HepG2 (cell line): ENCODE results near the gene B4GALT7. TPM values are rescaled to one million over a fixed set of nuclear protein-coding genes. Genes with fewer than 3 reads are reported as not detected.

Experiments
- CC2D1A ChIP-seq: sonication (generic); formaldehyde crosslinking; IDR thresholded peaks from 2 replicates; pipeline ENCODE4 v1.8.1; 2023; ENCODE audit warnings: mild to moderate bottlenecking, missing genetic modification reagents
- FIP1L1 ChIP-seq: fragments of 200-400 bp; formaldehyde crosslinking; IDR thresholded peaks from 2 replicates; pipeline ENCODE4 v1.6.1; 2018; ENCODE audit warnings: low read depth, mild to moderate bottlenecking, low read length, moderate library complexity, borderline replicate concordance; ENCODE audit not compliant: insufficient read depth
- FOXP1 ChIP-seq, 2 experiments: fragments of 450-650 bp in 1 of 2; IDR thresholded peaks; 2 replicates each; pipeline ENCODE4 v1.6.1; 2017 to 2018; ENCODE audit warnings: antibody characterized with exemption in 1 of 2
- GABPB1 ChIP-seq: IDR thresholded peaks from 2 replicates; pipeline ENCODE4 v1.6.1; 2016; ENCODE audit warnings: mild to moderate bottlenecking, missing genetic modification reagents, moderate library complexity, missing compliant biosample characterization
- HIVEP1 ChIP-seq: sonication (generic); formaldehyde crosslinking; IDR thresholded peaks from 2 replicates; pipeline ENCODE4 v1.4.0; 2020; ENCODE audit warnings: mild to moderate bottlenecking, missing genetic modification reagents
- JUN ChIP-seq: sonication (generic); formaldehyde crosslinking; IDR thresholded peaks from 2 replicates; pipeline ENCODE4 v1.4.0; 2020; ENCODE audit warnings: mild to moderate bottlenecking, missing genetic modification reagents
- NCOA5 ChIP-seq: sonication (generic); formaldehyde crosslinking; IDR thresholded peaks from 2 replicates; pipeline ENCODE4 v1.4.0; 2020; ENCODE audit warnings: missing genetic modification reagents
- NONO ChIP-seq, 2 experiments: fragments of 450-650 bp in 1 of 2; sonication (generic) in 1 of 2; formaldehyde crosslinking in 1 of 2; IDR thresholded peaks in 1 of 2; conservative IDR thresholded peaks in 1 of 2; 2 replicates each; pipeline versions ENCODE4 v1.6.1 to v1.8.0; 2017 to 2022; ENCODE audit warnings: mild to moderate bottlenecking in 1 of 2, missing genetic modification reagents in 1 of 2, moderate library complexity in 1 of 2
- PAX8 ChIP-seq: sonication (generic); formaldehyde crosslinking; IDR thresholded peaks from 2 replicates; pipeline ENCODE4 v1.8.0; 2022; ENCODE audit warnings: mild to moderate bottlenecking, missing genetic modification reagents, borderline replicate concordance
- PCBP2 ChIP-seq: fragments of 200-400 bp; formaldehyde crosslinking; optimal IDR thresholded peaks from 2 replicates; pipeline ENCODE3; 2018; ENCODE audit warnings: low read length, low read depth; ENCODE audit not compliant: poor library complexity, severe bottlenecking
- SATB2 ChIP-seq: sonication (generic); formaldehyde crosslinking; IDR thresholded peaks from 2 replicates; pipeline ENCODE4 v1.5.0; 2020; ENCODE audit warnings: missing genetic modification reagents
- SRY ChIP-seq: sonication (generic); formaldehyde crosslinking; IDR thresholded peaks from 2 replicates; pipeline ENCODE4 v1.8.0; 2022; ENCODE audit warnings: mild to moderate bottlenecking, missing genetic modification reagents
- ZKSCAN1 ChIP-seq: fragments of 150-350 bp; IDR thresholded peaks from 2 replicates; pipeline ENCODE4 v1.6.1; 2014; ENCODE audit warnings: low read length
- ZNF101 ChIP-seq: sonication (generic); formaldehyde crosslinking; IDR thresholded peaks from 2 replicates; pipeline ENCODE4 v1.4.0; 2020; ENCODE audit warnings: mild to moderate bottlenecking, low read depth, missing genetic modification reagents, borderline replicate concordance
- ZNF354B ChIP-seq: sonication (generic); formaldehyde crosslinking; IDR thresholded peaks from 2 replicates; pipeline ENCODE4 v1.8.0; 2022; ENCODE audit warnings: mild to moderate bottlenecking, missing genetic modification reagents
- ZNF431 ChIP-seq: sonication (generic); formaldehyde crosslinking; IDR thresholded peaks from 2 replicates; pipeline ENCODE4 v1.9.0; 2022; ENCODE audit warnings: missing genetic modification reagents, low read depth, mild to moderate bottlenecking, borderline replicate concordance
- ZNF670 ChIP-seq: sonication (generic); formaldehyde crosslinking; IDR thresholded peaks from 2 replicates; pipeline ENCODE4 v1.8.0; 2022; ENCODE audit warnings: mild to moderate bottlenecking, missing genetic modification reagents, borderline replicate concordance
- ZNF747 ChIP-seq: sonication (generic); formaldehyde crosslinking; IDR thresholded peaks from 2 replicates; pipeline ENCODE4 v1.8.1; 2023; ENCODE audit warnings: missing genetic modification reagents, mild to moderate bottlenecking, borderline replicate concordance
- ZSCAN25 ChIP-seq: sonication (generic); formaldehyde crosslinking; IDR thresholded peaks from 2 replicates; pipeline ENCODE4 v1.8.0; 2022; ENCODE audit warnings: mild to moderate bottlenecking, missing genetic modification reagents
- polyA plus RNA-seq, 8 experiments: library from polyadenylated mRNA; depleted of rRNA in 3 of 8; stranded (reverse) in 7 of 8; unstranded in 1 of 8; fragments of >200 nt; fragmentation: Illumina TruSeq in 4 of 8; extraction: Trizol in 4 of 8; gene quantifications; 2 replicates each; pipeline versions ENCODE4 v1.2.1 to v1.2.3, GENCODE V29; 2011 to 2016; ENCODE audit warnings: low read depth in 4 of 8, missing spikeins in 1 of 8, mixed read lengths in 1 of 8; ENCODE audit not compliant: insufficient read depth in 1 of 8
- total RNA-seq, 5 experiments: library from RNA; depleted of rRNA; stranded (reverse); fragments of >200 nt; fragmentation: Illumina TruSeq; extraction: Trizol; gene quantifications; 2 replicates each; pipeline ENCODE4 v1.2.3, GENCODE V29; 2016; ENCODE audit warnings: low read depth in 1 of 5
- TF ChIP-seq, protein P1 (sequence below): sonication (generic); formaldehyde crosslinking; conservative IDR thresholded peaks from 2 replicates; pipeline ENCODE4 v1.5.0; 2020; ENCODE audit warnings: missing genetic modification reagents
- TF ChIP-seq, protein P2 (sequence below): sonication (generic); formaldehyde crosslinking; IDR thresholded peaks from 2 replicates; pipeline ENCODE4 v1.4.0; 2020; ENCODE audit warnings: missing genetic modification reagents
- TF ChIP-seq, protein P3 (sequence below): sonication (generic); formaldehyde crosslinking; conservative IDR thresholded peaks from 2 replicates; pipeline ENCODE4 v1.8.0; 2022; ENCODE audit warnings: mild to moderate bottlenecking, moderate library complexity, missing genetic modification reagents
- TF ChIP-seq, protein P4 (sequence below): sonication (generic); formaldehyde crosslinking; IDR thresholded peaks from 2 replicates; pipeline ENCODE4 v1.5.1; 2020; ENCODE audit warnings: mild to moderate bottlenecking, missing genetic modification reagents, borderline replicate concordance

Gene B4GALT7
- total and polyA plus RNA-seq, 2 of the 13 experiments (the other 11 are each of a cell fraction or from before 2014, with no cell fraction given): 16.4 to 20.5 TPM

DNA sequence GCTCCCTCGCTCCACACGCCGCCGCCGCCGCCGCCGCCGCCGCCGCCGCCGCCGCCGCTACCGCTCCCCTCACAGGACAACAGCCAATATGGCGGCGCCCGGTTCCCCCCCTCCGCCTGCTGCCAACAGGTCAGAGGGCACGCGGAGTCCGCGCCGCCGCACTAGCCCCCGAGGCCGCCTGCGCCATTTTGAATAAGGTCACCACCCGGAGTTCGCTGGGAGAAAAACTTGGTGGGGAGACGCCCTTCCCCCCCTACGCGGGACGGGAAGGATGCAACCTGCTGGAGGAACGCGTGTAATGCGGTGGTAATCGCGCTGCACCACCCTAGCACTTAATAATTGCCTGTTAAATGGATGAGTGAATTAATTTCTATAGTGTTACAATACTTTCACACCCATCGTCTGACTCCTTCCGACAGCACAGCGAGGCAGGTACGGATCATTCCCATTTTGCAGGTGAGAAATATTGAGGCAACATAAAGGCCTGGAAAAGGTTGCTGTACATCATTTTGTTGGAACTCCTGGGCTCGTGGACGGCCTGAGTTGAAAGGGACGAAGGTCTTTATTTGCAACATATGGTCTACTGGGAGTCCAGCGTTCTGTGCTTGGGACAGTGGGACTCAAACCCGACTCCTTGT is 45.3 kb upstream of the B4GALT7 start, which contains the start of gene FAM193B (continued):
- TF ChIP-seq ZNF354B (CRISPR knock-in tag) (0 out of 2 replicates have a peak, but pooled peaks have one; percentile 6), ZNF101 (CRISPR knock-in tag) (no peak), PAX8 (CRISPR knock-in tag) (no peak), FOXP1 (IDR thresholded peaks at IDR 0.05) (no peak), FOXP1 (CRISPR knock-in tag; IDR thresholded peaks at IDR 0.05) (0 out of 2 replicates have a peak, but pooled peaks have one; percentile 11), HIVEP1 (CRISPR knock-in tag) (no peak), NCOA5 (no peak), PCBP2 (no peak), ZSCAN25 (CRISPR knock-in tag) (no peak), SRY (CRISPR knock-in tag) (no peak), ZKSCAN1 (no peak), SATB2 (CRISPR knock-in tag) (0 out of 2 replicates have a peak, but pooled peaks have one; percentile 25), NONO (IDR thresholded peaks at IDR 0.05) (no peak), NONO (CRISPR knock-in tag; conservative IDR thresholded peaks at IDR 0.05) (peak; percentile 50; the same call in 1 of the 2 replicates), ZNF747 (no peak), JUN (CRISPR knock-in tag) (no peak), ZNF431 (CRISPR knock-in tag) (no peak), ZNF670 (CRISPR knock-in tag) (no peak), FIP1L1 (no peak), GABPB1 (CRISPR knock-in tag) (peak; percentile 83), CC2D1A (no peak)
- TF ChIP-seq, protein P1, sequence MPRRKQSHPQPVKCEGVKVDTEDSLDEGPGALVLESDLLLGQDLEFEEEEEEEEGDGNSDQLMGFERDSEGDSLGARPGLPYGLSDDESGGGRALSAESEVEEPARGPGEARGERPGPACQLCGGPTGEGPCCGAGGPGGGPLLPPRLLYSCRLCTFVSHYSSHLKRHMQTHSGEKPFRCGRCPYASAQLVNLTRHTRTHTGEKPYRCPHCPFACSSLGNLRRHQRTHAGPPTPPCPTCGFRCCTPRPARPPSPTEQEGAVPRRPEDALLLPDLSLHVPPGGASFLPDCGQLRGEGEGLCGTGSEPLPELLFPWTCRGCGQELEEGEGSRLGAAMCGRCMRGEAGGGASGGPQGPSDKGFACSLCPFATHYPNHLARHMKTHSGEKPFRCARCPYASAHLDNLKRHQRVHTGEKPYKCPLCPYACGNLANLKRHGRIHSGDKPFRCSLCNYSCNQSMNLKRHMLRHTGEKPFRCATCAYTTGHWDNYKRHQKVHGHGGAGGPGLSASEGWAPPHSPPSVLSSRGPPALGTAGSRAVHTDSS: no peak
- TF ChIP-seq, protein P2, sequence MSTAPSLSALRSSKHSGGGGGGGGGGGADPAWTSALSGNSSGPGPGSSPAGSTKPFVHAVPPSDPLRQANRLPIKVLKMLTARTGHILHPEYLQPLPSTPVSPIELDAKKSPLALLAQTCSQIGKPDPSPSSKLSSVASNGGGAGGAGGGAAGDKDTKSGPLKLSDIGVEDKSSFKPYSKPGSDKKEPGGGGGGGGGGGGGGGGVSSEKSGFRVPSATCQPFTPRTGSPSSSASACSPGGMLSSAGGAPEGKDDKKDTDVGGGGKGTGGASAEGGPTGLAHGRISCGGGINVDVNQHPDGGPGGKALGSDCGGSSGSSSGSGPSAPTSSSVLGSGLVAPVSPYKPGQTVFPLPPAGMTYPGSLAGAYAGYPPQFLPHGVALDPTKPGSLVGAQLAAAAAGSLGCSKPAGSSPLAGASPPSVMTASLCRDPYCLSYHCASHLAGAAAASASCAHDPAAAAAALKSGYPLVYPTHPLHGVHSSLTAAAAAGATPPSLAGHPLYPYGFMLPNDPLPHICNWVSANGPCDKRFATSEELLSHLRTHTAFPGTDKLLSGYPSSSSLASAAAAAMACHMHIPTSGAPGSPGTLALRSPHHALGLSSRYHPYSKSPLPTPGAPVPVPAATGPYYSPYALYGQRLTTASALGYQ (CRISPR knock-in tag): 0 out of 2 replicates have a peak, but pooled peaks have one; percentile 40
- TF ChIP-seq, protein P3, sequence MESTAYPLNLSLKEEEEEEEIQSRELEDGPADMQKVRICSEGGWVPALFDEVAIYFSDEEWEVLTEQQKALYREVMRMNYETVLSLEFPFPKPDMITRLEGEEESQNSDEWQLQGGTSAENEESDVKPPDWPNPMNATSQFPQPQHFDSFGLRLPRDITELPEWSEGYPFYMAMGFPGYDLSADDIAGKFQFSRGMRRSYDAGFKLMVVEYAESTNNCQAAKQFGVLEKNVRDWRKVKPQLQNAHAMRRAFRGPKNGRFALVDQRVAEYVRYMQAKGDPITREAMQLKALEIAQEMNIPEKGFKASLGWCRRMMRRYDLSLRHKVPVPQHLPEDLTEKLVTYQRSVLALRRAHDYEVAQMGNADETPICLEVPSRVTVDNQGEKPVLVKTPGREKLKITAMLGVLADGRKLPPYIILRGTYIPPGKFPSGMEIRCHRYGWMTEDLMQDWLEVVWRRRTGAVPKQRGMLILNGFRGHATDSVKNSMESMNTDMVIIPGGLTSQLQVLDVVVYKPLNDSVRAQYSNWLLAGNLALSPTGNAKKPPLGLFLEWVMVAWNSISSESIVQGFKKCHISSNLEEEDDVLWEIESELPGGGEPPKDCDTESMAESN: peak; percentile 68; the same call in 1 of the 2 replicates
- TF ChIP-seq, protein P4, sequence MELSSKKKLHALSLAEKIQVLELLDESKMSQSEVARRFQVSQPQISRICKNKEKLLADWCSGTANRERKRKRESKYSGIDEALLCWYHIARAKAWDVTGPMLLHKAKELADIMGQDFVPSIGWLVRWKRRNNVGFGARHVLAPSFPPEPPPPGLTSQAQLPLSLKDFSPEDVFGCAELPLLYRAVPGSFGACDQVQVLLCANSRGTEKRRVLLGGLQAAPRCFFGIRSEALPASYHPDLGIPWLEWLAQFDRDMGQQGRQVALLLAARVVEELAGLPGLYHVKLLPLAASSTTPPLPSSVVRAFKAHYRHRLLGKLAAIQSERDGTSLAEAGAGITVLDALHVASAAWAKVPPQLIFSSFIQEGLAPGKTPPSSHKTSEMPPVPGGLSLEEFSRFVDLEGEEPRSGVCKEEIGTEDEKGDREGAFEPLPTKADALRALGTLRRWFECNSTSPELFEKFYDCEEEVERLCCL: no peak
